Duodenal mucosa (tissue), 2 donors: ENCODE measurements around the gene CAMTA1.

Experiments
- H3K27ac ChIP-seq: one replicate; pipeline ENCODE4 v1.7.0; 2013; ENCODE audit warnings: low read depth, low read length
- H3K27me3 ChIP-seq, 2 donors: one replicate each; pipeline ENCODE4 v1.7.0; 2013; ENCODE audit warnings: low read length in 2 of 2, control low read depth in 1 of 2; ENCODE audit not compliant: insufficient read depth in 2 of 2, control insufficient read depth in 1 of 2
- H3K36me3 ChIP-seq, 2 donors: one replicate each; pipeline ENCODE4 v1.7.0; 2013; ENCODE audit warnings: low read length in 2 of 2, control low read depth in 1 of 2; ENCODE audit not compliant: insufficient read depth in 2 of 2, control insufficient read depth in 1 of 2
- H3K4me1 ChIP-seq, 2 donors: one replicate each; pipeline ENCODE4 v1.7.0; 2013; ENCODE audit warnings: low read length in 2 of 2, control low read depth in 1 of 2; ENCODE audit not compliant: insufficient read depth in 2 of 2, control insufficient read depth in 1 of 2
- H3K4me3 ChIP-seq, 2 donors: one replicate each; pipeline ENCODE4 v1.7.0; 2013; ENCODE audit warnings: low read length in 2 of 2, low read depth in 1 of 2
- H3K9ac ChIP-seq, 2 donors: one replicate each; pipeline ENCODE4 v1.7.0; 2013; ENCODE audit warnings: low read length in 2 of 2, low read depth in 1 of 2
- H3K9me3 ChIP-seq, 2 donors: one replicate each; pipeline ENCODE4 v1.7.0; 2013; ENCODE audit warnings: low read length in 2 of 2, control low read depth in 1 of 2; ENCODE audit not compliant: control insufficient read depth in 1 of 2

CAMTA1 gene

DNA sequence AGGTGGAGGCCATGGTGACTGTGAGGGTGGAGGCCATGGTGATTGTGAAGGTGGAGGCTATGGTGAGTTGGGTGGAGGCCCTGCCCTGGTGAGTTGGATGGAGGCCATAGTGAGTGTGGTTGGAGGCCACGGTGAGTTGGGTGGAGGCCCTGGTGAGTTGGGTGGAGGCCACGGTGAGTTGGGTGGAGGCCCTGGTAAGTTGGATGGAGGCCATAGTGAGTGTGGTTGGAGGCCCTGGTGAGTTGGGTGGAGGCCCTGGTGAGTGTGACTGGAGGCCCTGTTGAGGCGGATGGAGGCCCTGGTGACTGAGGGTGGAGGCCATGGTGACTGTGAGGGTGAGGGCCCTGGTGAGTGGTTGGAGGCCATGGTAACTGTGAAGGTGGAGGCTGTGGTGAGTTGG is 860.9 kb downstream of the CAMTA1 start:
- Histone ChIP-seq H3K27me3 (no peaks in the 10 kb centered on the region), H3K4me3 (no peak overlapping the region), H3K27ac (no peak overlapping the region), H3K36me3 (no peaks in the 10 kb centered on the region), H3K9ac (no peak overlapping the region), H3K9me3 (no peaks in the 10 kb centered on the region), H3K4me1 (peaks cover 6 to 7% of the 10 kb centered on the region in 2 donors)

DNA sequence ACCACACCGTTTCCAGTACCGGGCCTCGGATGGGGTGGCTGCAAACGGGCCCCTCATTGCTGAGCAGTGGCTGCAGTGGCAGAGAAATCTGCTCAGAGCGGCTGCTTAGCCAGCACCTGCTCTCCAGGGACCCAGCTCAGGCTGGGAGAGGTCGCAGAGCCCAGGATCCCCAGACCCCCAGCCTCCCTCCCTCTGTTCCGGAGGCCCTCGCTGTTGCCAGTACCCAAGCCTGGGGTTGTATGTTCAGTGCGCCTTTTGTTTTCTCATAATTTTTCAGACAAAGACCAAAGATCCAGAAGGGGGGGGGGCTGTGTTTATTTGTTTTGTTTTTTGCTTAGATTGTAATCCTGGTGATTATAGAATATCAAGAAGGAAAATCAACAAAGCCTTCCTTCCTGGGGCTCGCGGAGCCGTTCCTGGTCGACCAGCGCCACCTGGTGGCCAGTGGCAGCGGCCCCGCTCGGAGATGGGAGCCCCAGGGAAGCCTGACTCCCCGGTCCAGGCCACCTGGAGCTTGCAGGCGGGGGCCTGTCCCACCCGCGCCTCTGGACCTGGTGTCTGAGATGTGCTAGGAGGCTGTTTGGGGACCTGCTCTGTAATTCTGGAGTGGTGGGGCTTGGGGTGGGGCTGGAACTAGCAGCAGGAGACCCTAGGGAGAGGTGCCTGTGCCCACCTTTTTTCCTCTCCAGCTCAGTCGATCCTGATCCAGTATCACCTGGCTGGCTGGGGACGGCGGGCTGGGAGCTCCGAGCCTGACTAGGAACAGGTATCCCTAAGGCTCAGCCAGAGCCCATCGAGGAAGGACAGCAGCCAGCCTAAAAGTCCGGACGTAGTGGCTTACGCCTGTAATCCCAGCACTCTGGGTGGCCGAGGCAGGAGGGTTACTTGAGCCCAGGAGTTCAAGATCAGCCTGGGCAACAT is 862.0 kb downstream of the CAMTA1 start:
- Histone ChIP-seq H3K27me3 (no peaks in the 10 kb centered on the region), H3K27ac (no peak overlapping the region), H3K9me3 (no peaks in the 10 kb centered on the region), H3K4me3 (no peak overlapping the region), H3K4me1 (peaks cover 6 to 7% of the 10 kb centered on the region in 2 donors), H3K9ac (no peak overlapping the region), H3K36me3 (no peaks in the 10 kb centered on the region)

DNA sequence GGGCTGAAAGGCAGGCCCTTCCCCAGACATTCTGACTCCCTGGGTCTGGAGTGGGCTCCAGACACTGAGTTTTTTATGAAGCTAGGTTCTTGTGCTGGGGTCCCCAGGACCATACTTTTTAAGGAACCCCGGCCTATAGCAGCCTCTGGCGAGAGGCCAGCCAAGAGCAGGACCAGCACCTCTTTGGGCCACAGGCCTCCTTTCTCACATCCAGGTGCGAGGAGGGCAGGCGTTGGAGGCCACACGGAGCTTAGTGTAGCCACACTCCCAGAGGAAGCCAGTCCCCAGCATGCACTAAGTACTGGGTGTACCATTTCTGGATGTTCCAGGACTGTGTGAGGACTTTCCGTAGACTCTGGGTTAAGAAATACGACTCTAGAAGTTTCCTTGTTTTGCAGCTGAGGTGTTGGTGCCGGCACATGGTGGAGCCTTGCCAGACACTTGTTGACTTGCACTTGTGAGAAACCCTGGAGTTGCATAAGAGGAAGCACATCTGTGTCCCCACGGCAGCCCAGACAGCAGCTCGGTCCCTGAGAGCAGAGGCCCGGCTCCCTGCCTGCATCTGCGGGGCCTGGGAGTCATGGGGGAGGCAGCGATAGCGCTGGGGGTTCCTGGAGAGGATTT is 863.6 kb downstream of the CAMTA1 start:
- no peak overlapping the region for H3K9ac ChIP-seq

GRCh38 chr1:7650801-7651200 is 865.5 kb downstream of the CAMTA1 start:
- Histone ChIP-seq H3K27ac (no peak overlapping the region), H3K4me1 (peaks cover under 1 to 1% of the 10 kb centered on the region in 2 donors), H3K27me3 (no peaks in the 10 kb centered on the region), H3K4me3 (no peak overlapping the region), H3K9me3 (no peaks in the 10 kb centered on the region), H3K36me3 (no peaks in the 10 kb centered on the region), H3K9ac (no peak overlapping the region)

More for the DNA sequence above, 863.6 kb downstream of the CAMTA1 start:
- no peaks in the 10 kb centered on the region for H3K27me3 ChIP-seq
- no peaks in the 10 kb centered on the region for H3K36me3 ChIP-seq
- H3K27ac ChIP-seq: no peak overlapping the region
- no peaks in the 10 kb centered on the region for H3K9me3 ChIP-seq
- no peak overlapping the region for H3K4me3 ChIP-seq
- H3K4me1 ChIP-seq: peaks cover 6 to 7% of the 10 kb centered on the region in 2 donors

DNA sequence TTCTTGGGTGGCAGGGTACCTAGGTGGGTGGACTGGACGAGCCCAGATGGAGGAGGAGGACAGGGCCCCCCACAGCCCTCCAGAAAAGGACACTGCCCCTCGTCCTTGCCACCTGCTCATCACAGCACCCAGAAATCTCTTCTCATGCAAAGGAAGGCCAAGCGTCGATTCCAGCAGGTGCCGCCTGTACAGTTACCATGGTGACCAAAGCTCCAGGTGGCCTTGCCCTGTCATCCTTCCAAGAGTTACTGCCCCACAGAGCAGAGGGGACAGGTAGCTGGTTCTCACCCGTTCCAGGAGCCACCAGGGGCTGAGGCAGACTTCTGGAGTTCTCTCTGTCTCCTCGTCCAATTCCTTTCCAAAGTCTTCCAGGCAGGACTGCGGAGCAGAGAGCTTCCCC is 865.9 kb downstream of the CAMTA1 start:
- no peaks in the 10 kb centered on the region for H3K4me1 ChIP-seq
- H3K27ac ChIP-seq: no peak overlapping the region

GRCh38 chr1:7652061-7652460 is 866.8 kb downstream of the CAMTA1 start:
- H3K27ac ChIP-seq: no peak overlapping the region
- no peaks in the 10 kb centered on the region for H3K36me3 ChIP-seq
- H3K9ac ChIP-seq: no peak overlapping the region
- H3K4me1 ChIP-seq: no peaks in the 10 kb centered on the region
- no peak overlapping the region for H3K4me3 ChIP-seq
- no peaks in the 10 kb centered on the region for H3K9me3 ChIP-seq
- H3K27me3 ChIP-seq: no peaks in the 10 kb centered on the region

More for the DNA sequence above, 865.9 kb downstream of the CAMTA1 start:
- Histone ChIP-seq H3K9me3 (no peaks in the 10 kb centered on the region), H3K27me3 (no peaks in the 10 kb centered on the region), H3K9ac (no peak overlapping the region), H3K36me3 (no peaks in the 10 kb centered on the region), H3K4me3 (no peak overlapping the region)

DNA sequence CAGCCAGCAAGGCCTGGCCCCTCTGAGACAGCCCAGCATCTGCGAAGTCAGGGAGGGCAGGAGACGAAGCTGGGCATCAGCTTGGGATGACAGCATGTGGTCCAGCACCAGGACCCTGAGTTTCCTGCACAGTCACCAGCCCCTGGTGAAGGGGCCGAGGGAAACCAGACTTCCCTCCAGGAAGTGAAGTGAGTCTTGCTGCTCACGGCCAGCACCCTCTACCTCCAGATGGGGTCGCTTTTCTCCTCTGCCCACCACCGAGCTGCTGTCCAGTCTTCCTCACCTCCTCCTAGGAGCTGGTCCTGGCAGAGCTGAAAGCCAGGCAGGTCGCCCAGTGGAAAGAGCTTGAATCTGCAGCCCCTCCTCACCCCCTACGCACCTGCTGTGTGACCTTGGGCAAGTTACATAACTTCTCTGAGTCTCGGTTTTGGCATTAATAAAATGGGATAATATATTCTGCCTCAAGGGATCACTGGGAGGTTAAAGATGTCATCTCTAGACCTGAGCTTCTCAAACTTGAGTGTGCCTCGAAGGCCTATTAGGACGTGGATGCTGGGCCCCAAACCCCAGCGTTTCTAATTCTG is 867.4 kb downstream of the CAMTA1 start:
- Histone ChIP-seq H3K4me1 (no peaks in the 10 kb centered on the region), H3K9ac (no peak overlapping the region), H3K27ac (no peak overlapping the region), H3K27me3 (no peaks in the 10 kb centered on the region), H3K4me3 (no peak overlapping the region), H3K36me3 (no peaks in the 10 kb centered on the region), H3K9me3 (no peaks in the 10 kb centered on the region)

- Histone ChIP-seq H3K27ac (no peak overlapping the region), H3K4me1 (no peaks in the 10 kb centered on the region), H3K36me3 (no peaks in the 10 kb centered on the region), H3K9ac (no peak overlapping the region), H3K9me3 (no peaks in the 10 kb centered on the region), H3K27me3 (no peaks in the 10 kb centered on the region), H3K4me3 (no peak overlapping the region)
These were observed 869.5 kb downstream of the CAMTA1 start for GRCh38 chr1:7654725-7655124.

GRCh38 chr1:7655354-7655753 is 870.1 kb downstream of the CAMTA1 start:
- Histone ChIP-seq H3K27me3 (no peaks in the 10 kb centered on the region), H3K4me1 (no peaks in the 10 kb centered on the region), H3K36me3 (no peaks in the 10 kb centered on the region), H3K9me3 (no peaks in the 10 kb centered on the region), H3K4me3 (no peak overlapping the region), H3K9ac (no peak overlapping the region), H3K27ac (no peak overlapping the region)

DNA sequence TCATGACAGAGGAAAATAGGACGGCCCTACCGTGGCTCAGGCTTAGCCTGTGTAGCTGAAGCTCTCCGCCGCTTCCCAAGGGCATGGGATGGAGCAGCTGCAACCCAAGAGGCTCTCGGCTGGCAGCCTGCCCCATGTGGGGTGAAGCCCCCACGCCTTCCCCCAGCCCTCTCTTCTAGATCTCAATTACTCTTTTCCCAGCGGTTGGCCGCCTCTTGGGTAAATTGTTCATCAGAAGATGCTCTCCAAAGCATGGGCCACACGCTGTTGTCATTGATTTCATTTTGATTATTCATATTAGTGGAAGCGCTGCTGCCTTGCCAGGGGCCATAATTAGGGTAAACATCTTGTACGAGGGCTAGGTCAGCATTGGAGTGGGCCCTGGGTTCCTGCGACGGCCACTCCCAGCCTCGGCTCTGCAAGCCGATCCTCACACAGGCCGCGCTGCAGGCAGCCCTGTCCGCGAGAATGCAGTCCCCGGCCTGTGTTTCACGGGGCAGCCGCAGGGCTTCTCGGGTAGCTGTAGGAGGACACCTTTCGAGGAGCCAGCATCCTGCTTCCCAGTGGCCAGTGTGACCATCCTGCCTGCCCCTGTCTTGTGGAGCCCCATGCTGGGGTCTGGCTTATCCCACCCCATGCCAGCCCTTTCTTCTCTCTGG is 871.4 kb downstream of the CAMTA1 start:
- Histone ChIP-seq H3K4me3 (no peak overlapping the region), H3K36me3 (no peaks in the 10 kb centered on the region), H3K27me3 (no peaks in the 10 kb centered on the region), H3K9me3 (no peaks in the 10 kb centered on the region), H3K9ac (no peak overlapping the region), H3K4me1 (no peaks in the 10 kb centered on the region), H3K27ac (no peak overlapping the region)
